ENCODE results near the gene PON3. TPM values are rescaled to one million over a fixed set of nuclear protein-coding genes. Genes with fewer than 3 reads are reported as not detected.

The PON3 gene
- total and polyA plus RNA-seq, 2 experiments from 2014 or later, result 1.4 to 1.6 TPM

DNA sequence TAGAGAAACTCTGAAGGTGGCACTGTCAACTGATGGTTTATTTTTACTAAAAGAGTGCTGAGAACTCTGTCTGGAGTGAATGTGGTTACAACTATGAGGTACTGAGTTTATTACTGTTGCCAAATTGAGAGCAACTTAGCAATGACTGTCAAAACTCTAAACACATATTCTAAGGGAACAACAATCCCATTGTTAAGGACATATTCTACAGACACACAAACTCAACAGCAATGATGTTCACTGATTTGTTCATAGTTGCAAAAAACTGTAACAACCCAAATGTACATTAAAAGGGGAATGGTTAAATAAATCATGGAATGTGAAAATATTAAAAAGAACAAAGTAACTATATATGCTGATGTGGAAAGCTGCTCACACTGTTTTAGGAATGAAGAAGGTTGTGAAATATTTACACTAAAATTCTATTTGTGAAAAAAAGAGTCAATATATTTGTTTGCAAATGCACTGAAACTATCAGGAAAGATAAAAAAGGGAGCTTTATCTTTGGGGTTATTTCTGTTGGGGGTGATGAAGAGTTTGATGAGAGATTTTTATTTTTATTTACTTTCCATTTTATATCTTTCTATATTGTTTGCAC, 25.8 kb upstream of the PON3 start:
- no peak overlapping the region for H3K4me3 Mint-ChIP-seq

More for the DNA sequence above, 25.8 kb upstream of the PON3 start:
- Histone ChIP-seq H3K9me2 (ENCODE audit: insufficient read depth) (no peaks in the 10 kb centered on the region), H3K4me2 (no peak overlapping the region), H3K36me3 (ENCODE audit: insufficient read depth) (no peaks in the 10 kb centered on the region; the same call in 1 of the 2 replicates), H3K79me2 (replicated peaks; ENCODE audit: insufficient read depth) (0 out of 2 replicates have a peak, but pooled peaks cover 15% of the 10 kb centered on the region), H4K20me1 (replicated peaks; ENCODE audit: insufficient read depth) (peaks cover 4% of the 10 kb centered on the region; the same call in 1 of the 2 replicates), H3K4me3 (no peak overlapping the region), H3K27ac (ENCODE audit: low read depth) (no peak overlapping the region), H3K4me1 (ENCODE audit: insufficient read depth) (peaks cover 21% of the 10 kb centered on the region), H2AFZ (no peak overlapping the region), H3F3A (replicated peaks; ENCODE audit: low read depth) (no peaks in the 10 kb centered on the region), H3K27me3 (ENCODE audit: insufficient read depth) (no peaks in the 10 kb centered on the region)
- H3K27me3 Mint-ChIP-seq (ENCODE audit: insufficient read depth, low read depth, poor library complexity), result no peaks in the 10 kb centered on the region
- peaks cover 27% of the 10 kb centered on the region for H3K4me1 Mint-ChIP-seq
- DNase-seq (ENCODE audit: low spot score) (no peak), ATAC-seq (no peak)
- peaks cover 11% of the 10 kb centered on the region; the same call in 2 of the 3 replicates for H3K36me3 Mint-ChIP-seq (ENCODE audit: low read depth)
- TF ChIP-seq, protein P1, sequence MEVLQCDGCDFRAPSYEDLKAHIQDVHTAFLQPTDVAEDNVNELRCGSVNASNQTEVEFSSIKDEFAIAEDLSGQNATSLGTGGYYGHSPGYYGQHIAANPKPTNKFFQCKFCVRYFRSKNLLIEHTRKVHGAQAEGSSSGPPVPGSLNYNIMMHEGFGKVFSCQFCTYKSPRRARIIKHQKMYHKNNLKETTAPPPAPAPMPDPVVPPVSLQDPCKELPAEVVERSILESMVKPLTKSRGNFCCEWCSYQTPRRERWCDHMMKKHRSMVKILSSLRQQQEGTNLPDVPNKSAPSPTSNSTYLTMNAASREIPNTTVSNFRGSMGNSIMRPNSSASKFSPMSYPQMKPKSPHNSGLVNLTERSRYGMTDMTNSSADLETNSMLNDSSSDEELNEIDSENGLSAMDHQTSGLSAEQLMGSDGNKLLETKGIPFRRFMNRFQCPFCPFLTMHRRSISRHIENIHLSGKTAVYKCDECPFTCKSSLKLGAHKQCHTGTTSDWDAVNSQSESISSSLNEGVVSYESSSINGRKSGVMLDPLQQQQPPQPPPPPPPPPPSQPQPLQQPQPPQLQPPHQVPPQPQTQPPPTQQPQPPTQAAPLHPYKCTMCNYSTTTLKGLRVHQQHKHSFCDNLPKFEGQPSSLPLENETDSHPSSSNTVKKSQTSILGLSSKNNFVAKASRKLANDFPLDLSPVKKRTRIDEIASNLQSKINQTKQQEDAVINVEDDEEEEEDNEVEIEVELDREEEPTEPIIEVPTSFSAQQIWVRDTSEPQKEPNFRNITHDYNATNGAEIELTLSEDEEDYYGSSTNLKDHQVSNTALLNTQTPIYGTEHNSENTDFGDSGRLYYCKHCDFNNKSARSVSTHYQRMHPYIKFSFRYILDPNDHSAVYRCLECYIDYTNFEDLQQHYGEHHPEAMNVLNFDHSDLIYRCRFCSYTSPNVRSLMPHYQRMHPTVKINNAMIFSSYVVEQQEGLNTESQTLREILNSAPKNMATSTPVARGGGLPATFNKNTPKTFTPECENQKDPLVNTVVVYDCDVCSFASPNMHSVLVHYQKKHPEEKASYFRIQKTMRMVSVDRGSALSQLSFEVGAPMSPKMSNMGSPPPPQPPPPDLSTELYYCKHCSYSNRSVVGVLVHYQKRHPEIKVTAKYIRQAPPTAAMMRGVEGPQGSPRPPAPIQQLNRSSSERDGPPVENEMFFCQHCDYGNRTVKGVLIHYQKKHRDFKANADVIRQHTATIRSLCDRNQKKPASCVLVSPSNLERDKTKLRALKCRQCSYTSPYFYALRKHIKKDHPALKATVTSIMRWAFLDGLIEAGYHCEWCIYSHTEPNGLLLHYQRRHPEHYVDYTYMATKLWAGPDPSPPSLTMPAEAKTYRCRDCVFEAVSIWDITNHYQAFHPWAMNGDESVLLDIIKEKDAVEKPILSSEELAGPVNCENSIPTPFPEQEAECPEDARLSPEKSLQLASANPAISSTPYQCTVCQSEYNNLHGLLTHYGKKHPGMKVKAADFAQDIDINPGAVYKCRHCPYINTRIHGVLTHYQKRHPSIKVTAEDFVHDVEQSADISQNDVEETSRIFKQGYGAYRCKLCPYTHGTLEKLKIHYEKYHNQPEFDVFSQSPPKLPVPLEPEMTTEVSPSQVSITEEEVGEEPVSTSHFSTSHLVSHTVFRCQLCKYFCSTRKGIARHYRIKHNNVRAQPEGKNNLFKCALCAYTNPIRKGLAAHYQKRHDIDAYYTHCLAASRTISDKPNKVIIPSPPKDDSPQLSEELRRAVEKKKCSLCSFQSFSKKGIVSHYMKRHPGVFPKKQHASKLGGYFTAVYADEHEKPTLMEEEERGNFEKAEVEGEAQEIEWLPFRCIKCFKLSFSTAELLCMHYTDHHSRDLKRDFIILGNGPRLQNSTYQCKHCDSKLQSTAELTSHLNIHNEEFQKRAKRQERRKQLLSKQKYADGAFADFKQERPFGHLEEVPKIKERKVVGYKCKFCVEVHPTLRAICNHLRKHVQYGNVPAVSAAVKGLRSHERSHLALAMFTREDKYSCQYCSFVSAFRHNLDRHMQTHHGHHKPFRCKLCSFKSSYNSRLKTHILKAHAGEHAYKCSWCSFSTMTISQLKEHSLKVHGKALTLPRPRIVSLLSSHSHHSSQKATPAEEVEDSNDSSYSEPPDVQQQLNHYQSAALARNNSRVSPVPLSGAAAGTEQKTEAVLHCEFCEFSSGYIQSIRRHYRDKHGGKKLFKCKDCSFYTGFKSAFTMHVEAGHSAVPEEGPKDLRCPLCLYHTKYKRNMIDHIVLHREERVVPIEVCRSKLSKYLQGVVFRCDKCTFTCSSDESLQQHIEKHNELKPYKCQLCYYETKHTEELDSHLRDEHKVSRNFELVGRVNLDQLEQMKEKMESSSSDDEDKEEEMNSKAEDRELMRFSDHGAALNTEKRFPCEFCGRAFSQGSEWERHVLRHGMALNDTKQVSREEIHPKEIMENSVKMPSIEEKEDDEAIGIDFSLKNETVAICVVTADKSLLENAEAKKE (CRISPR knock-in tag; IDR thresholded peaks at IDR 0.05), result no peak
- H3K27ac Mint-ChIP-seq, result no peak overlapping the region
- H3K9me3 Mint-ChIP-seq, result no peaks in the 10 kb centered on the region
